ENCODE measurements around the gene TRAM2.

TRAM2 gene

GRCh38 chr6:52603000-52603795, 26.3 kb upstream of the TRAM2 start:
- peak; percentile 88 for ATAC-seq
- TF ChIP-seq TSHZ2 (CRISPR knock-in tag; IDR thresholded peaks at IDR 0.05) (no peak), ARNTL (CRISPR knock-in tag; IDR thresholded peaks at IDR 0.05; ENCODE audit: borderline replicate concordance, low read depth) (no peak), CSRNP3 (CRISPR knock-in tag; IDR thresholded peaks at IDR 0.05) (no peak), BACH2 (CRISPR knock-in tag; IDR thresholded peaks at IDR 0.05; ENCODE audit: borderline replicate concordance) (no peak), TCF4 (CRISPR knock-in tag; IDR thresholded peaks at IDR 0.05; ENCODE audit: borderline replicate concordance) (no peak), ZNF565 (CRISPR knock-in tag; conservative IDR thresholded peaks at IDR 0.05; ENCODE audit: low read depth) (no peak), POU6F1 (CRISPR knock-in tag; IDR thresholded peaks at IDR 0.05; ENCODE audit: borderline replicate concordance, low read depth) (no peak), ZFP30 (CRISPR knock-in tag; IDR thresholded peaks at IDR 0.05) (no peak), ESRRG (CRISPR knock-in tag; IDR thresholded peaks at IDR 0.05) (no peak), PPARA (CRISPR knock-in tag; IDR thresholded peaks at IDR 0.05; ENCODE audit: borderline replicate concordance) (no peak), CREB5 (CRISPR knock-in tag; IDR thresholded peaks at IDR 0.05; ENCODE audit: low read depth) (no peak), CSDC2 (CRISPR knock-in tag; IDR thresholded peaks at IDR 0.05) (no peak), OSR1 (CRISPR knock-in tag; IDR thresholded peaks at IDR 0.05) (no peak), ZNF8 (CRISPR knock-in tag; IDR thresholded peaks at IDR 0.05) (no peak), RARB (CRISPR knock-in tag; IDR thresholded peaks at IDR 0.05) (no peak), ZFP3 (CRISPR knock-in tag; IDR thresholded peaks at IDR 0.05) (no peak), PATZ1 (CRISPR knock-in tag; IDR thresholded peaks at IDR 0.05; ENCODE audit: borderline replicate concordance) (no peak), ZC3H10 (CRISPR knock-in tag; IDR thresholded peaks at IDR 0.05) (no peak), SNAI2 (CRISPR knock-in tag; IDR thresholded peaks at IDR 0.05) (no peak), ZNF70 (CRISPR knock-in tag; IDR thresholded peaks at IDR 0.05) (no peak)

GRCh38 chr6:52598824-52599190, 21.9 kb upstream of the TRAM2 start:
- TF ChIP-seq TSHZ2 (CRISPR knock-in tag; IDR thresholded peaks at IDR 0.05) (no peak), OSR1 (CRISPR knock-in tag; IDR thresholded peaks at IDR 0.05) (no peak), ZNF565 (CRISPR knock-in tag; conservative IDR thresholded peaks at IDR 0.05; ENCODE audit: low read depth) (no peak), ARNTL (CRISPR knock-in tag; IDR thresholded peaks at IDR 0.05; ENCODE audit: borderline replicate concordance, low read depth) (no peak), PPARA (CRISPR knock-in tag; IDR thresholded peaks at IDR 0.05; ENCODE audit: borderline replicate concordance) (no peak), ZFP30 (CRISPR knock-in tag; IDR thresholded peaks at IDR 0.05) (no peak)
- ATAC-seq, result no peak

All from SK-N-SH treated with all-trans-retinoic acid at 6 μM for 48 hours (cell line).